Activated CD8-positive, alpha-beta T cell treated with anti-CD3 and anti-CD28 coated beads for 36 hours (primary cell): ENCODE data around the gene PFN3. TPM values are rescaled to one million over a fixed set of nuclear protein-coding genes. Genes with fewer than 3 reads are reported as not detected.

Experiments used
- ATAC-seq: fragments of 200-7000 bp; cut with Tn5 transposase; one replicate; pipeline ENCODE4 v1.10.0; 2021; ENCODE audit warnings: mild to moderate bottlenecking, moderate library complexity
- CTCF ChIA-PET: fragments of 350-600 bp; sonication (Branson Sonifier 250); formaldehyde crosslinking; loops from one replicate; lab custom pipeline; 2021; ENCODE audit warnings: antibody characterized with exemption; lab: Charles Lee
- POLR2A ChIA-PET: fragments of 350-600 bp; sonication (Branson Sonifier 250); formaldehyde crosslinking; loops from one replicate; lab custom pipeline; 2021; ENCODE audit warnings: antibody characterized with exemption; lab: Charles Lee
- DNase-seq: peaks from one replicate; pipeline ENCODE4 v3.0.0-alpha.2; 2020
- H3K27ac Mint-ChIP-seq: one replicate; pipeline ENCODE4 v1.8.0; 2021; ENCODE audit warnings: mild to moderate bottlenecking, mixed read lengths
- H3K27me3 Mint-ChIP-seq: one replicate; pipeline ENCODE4 v1.8.0; 2021; ENCODE audit warnings: mixed read lengths
- H3K36me3 Mint-ChIP-seq: one replicate; pipeline ENCODE4 v1.8.0; 2021; ENCODE audit warnings: low read depth, mixed read lengths
- H3K4me1 Mint-ChIP-seq: one replicate; pipeline ENCODE4 v1.8.0; 2021; ENCODE audit warnings: low read depth, mixed read lengths
- H3K4me3 Mint-ChIP-seq: one replicate; pipeline ENCODE4 v1.8.0; 2021; ENCODE audit warnings: mild to moderate bottlenecking, moderate library complexity, mixed read lengths
- H3K9me3 Mint-ChIP-seq: one replicate; pipeline ENCODE4 v1.8.0; 2021; ENCODE audit warnings: mixed read lengths
- CTCF ChIP-seq: fragments of 200-600 bp; IDR thresholded peaks from one replicate; pipeline ENCODE4 v1.8.0; 2022; ENCODE audit warnings: antibody characterized with exemption, mild to moderate bottlenecking
- intact Hi-C: fragments of 100-400 bp; cut with micrococcal nuclease; formaldehyde crosslinking; loops from one replicate; pipeline ENCODE4 v1.10.0; 2022
- total RNA-seq, 2 experiments: library from RNA; stranded (reverse); gene quantifications; one replicate each; pipeline ENCODE4 v1.2.3, GENCODE V29; 2021

Gene PFN3
- total RNA-seq, 2 experiments from 2014 or later: not detected

DNA sequence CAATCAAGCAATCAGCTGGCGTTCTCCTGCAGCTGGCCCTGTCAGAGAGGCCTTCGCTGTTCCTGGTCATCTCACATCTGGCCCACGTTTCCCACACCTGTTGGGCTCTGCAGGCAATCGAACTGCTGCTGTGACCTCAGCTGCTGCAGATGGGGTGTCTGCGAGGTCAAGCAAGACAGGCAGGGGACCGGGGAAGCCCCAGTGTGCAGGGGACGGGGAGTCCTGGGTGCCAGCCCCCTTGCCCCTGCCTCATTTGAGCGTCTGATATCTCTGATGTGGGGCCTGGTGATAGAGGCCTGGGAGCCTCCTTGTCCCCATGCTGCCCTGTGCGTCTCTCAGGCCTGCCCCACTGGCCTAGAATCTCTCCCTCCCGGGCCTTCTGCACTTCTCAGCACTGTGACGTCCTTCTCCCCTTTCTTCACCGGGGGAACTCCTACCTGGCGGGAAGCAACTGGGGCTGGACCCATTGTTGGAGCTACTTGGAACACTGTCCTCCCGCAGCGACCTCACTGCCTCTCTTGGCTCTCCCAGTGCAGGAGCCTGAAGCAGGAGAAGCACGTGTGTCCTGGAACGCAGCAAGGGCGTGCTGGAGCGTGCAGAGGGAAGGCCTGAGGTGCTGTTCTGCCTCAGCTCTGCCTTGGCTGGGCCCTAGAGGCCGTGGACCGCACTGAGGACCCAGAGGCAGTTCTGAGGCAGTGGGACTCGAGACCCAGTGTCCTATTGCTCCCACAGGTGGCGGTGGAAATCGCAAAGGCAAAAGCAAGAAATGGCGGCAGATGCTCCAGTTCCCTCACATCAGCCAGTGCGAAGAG lies 29.9 kb upstream of the PFN3 start:
- no peak for TF ChIP-seq CTCF
- Mint-ChIP-seq H3K27ac (peak overlapping the region; percentile 98), H3K36me3 (peaks cover 75% of the 10 kb centered on the region), H3K27me3 (no peaks in the 10 kb centered on the region), H3K4me1 (peaks cover 59% of the 10 kb centered on the region), H3K4me3 (peak overlapping the region; percentile 97), H3K9me3 (no peaks in the 10 kb centered on the region)
- ChIA-PET CTCF (interaction anchor here (1.9 to 10.5 kb wide), 8 partner anchors 15 to 121 kb away, joined by 7 to 159 read pairs (median 34); partner anchors contain the start of genes F12 and PFN3), POLR2A (interaction anchor here (0.8 to 15.2 kb wide), 7 partner anchors 15 to 122 kb away, joined by 3 to 606 read pairs (median 8); partner anchors contain the start of gene PRR7)
- intact Hi-C loops: no loop called here
- DNase-seq (no peak), ATAC-seq (no peak)

DNA sequence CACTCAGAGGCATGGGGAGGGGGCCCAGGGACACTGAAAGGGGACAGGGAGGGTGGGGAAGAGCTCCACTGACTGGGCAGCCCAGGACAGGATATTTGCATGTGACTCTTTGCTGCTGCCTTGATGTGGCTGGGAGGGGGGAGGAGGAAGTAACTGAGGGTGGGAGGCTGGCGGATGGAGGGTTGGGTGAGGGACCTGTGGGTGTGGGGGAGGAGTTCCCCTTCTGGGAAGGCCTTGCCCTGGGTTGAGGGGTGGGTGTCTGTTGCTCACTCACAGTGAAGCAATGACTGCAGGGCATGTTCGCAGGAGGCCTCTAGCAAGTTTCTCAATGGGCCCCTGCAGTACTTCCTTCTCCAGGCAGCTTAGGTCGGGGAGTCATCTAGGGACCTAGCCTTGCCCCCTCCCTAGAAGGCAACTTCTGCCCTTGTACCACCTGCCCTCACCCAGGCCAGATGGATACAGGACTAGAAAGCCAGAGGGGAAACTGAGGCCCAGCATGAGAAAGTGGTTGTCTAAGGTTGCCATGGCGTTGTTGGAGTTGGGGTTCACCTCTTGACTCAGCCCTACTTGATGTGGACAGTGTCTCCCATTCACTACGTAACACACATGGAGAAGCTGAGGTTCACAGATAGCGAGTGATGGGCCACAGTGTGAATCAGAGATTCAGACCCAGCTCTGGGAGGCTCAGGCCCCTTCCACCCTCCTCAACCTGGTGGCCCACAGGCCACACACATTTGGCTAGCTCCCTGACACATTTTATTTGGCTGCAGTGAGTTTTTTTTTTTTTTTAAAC lies 29.0 kb upstream of the PFN3 start:
- CTCF ChIA-PET: interaction anchor here (1.1 to 10.5 kb wide), 9 partner anchors 16 to 120 kb away, joined by 3 to 159 read pairs (median 11); partner anchors contain the start of genes F12 and PFN3
- H3K9me3 Mint-ChIP-seq: no peaks in the 10 kb centered on the region
- DNase-seq (peak; percentile 96), ATAC-seq (peak; percentile 42)
- H3K27ac Mint-ChIP-seq: peak overlapping the region; percentile 98
- no peaks in the 10 kb centered on the region for H3K27me3 Mint-ChIP-seq
- intact Hi-C loops: no loop called here
- peaks cover 59% of the 10 kb centered on the region for H3K4me1 Mint-ChIP-seq
- POLR2A ChIA-PET: interaction anchor here (0.6 to 15.2 kb wide), 14 partner anchors 14 to 117 kb away, joined by 3 to 606 read pairs (median 4); partner anchors contain the start of genes LMAN2 and PRR7
- peaks cover 68% of the 10 kb centered on the region for H3K36me3 Mint-ChIP-seq
- no peak for TF ChIP-seq CTCF
- peak overlapping the region; percentile 97 for H3K4me3 Mint-ChIP-seq

DNA sequence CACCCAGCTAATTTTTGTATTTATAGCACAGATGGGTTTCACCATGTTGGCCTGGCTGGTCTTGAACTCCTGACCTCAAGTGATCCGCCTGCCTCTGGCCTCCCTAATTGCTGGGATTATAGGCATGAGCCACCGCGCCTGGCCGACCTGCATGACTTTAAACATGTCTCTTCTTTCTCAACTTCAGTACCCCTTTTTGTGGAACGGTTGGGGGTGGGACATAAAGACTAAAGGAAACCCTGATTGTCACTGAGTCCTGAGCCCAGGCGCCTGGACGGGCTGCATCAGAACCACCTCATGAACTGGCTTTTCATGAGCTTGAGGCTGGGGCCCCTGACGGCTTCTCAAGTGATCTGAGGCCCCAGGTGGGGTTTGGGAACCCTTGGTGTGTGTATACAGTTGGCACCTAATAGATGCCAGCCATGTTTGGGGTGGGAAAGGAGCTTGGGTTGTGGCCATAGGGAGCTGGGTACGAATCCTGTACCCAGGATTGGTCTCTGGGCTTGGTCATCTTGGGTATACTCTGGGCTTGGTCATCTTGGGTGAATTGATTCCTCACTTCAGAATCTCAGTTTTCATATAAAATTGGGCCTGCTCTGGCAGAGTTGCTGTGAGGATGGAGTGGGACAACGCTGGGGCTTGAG lies 28.2 kb upstream of the PFN3 start:
- peak overlapping the region; percentile 98 for H3K27ac Mint-ChIP-seq
- peaks cover 55% of the 10 kb centered on the region for H3K4me1 Mint-ChIP-seq
- H3K36me3 Mint-ChIP-seq: peaks cover 61% of the 10 kb centered on the region
- DNase-seq (peak; percentile 45), ATAC-seq (no peak)
- TF ChIP-seq CTCF: no peak
- no peaks in the 10 kb centered on the region for H3K9me3 Mint-ChIP-seq
- ChIA-PET CTCF (interaction anchor here (1.1 to 10.5 kb wide), 9 partner anchors 17 to 72 kb away, joined by 3 to 159 read pairs (median 7); partner anchors contain the start of genes F12 and PFN3), POLR2A (interaction anchor here (0.6 to 15.2 kb wide), 15 partner anchors 12 to 105 kb away, joined by 3 to 606 read pairs (median 4); partner anchors contain the start of genes LMAN2 and PRR7)
- intact Hi-C loops: no loop called here
- no peaks in the 10 kb centered on the region for H3K27me3 Mint-ChIP-seq
- H3K4me3 Mint-ChIP-seq: peak overlapping the region; percentile 97

- peaks cover 50% of the 10 kb centered on the region for H3K4me1 Mint-ChIP-seq
- ATAC-seq (no peak), DNase-seq (peak; percentile 70)
- H3K27me3 Mint-ChIP-seq: no peaks in the 10 kb centered on the region
- no peaks in the 10 kb centered on the region for H3K9me3 Mint-ChIP-seq
- intact Hi-C loops: no loop called here
- CTCF ChIA-PET: interaction anchor here (0.6 to 10.5 kb wide), 9 partner anchors 17 to 58 kb away, joined by 3 to 159 read pairs (median 11); partner anchors contain the start of genes F12 and PFN3
- POLR2A ChIA-PET: interaction anchor here (0.8 to 15.2 kb wide), 19 partner anchors 12 to 116 kb away, joined by 3 to 606 read pairs (median 4); partner anchors contain the start of genes F12, LMAN2 and PRR7
- H3K36me3 Mint-ChIP-seq: peaks cover 56% of the 10 kb centered on the region
- H3K4me3 Mint-ChIP-seq: peak overlapping the region; percentile 97
- no peak for TF ChIP-seq CTCF
- peak overlapping the region; percentile 98 for H3K27ac Mint-ChIP-seq
Observed at GRCh38 chr5:177427919-177428573, 27.6 kb upstream of the PFN3 start.
